Gastrocnemius medialis (tissue), 4 donors: ENCODE results near the gene IFT88.

Experiments
- CTCF ChIP-seq, 5 experiments: fragments of 450-650 bp in 3 of 5; fragments of 200-600 bp in 2 of 5; sonication (generic) in 2 of 5; IDR thresholded peaks in 4 of 5; conservative IDR thresholded peaks in 1 of 5; 1 replicate in 4 of 5; 2 replicates in 1 of 5; pipeline ENCODE4 v1.5.1; 2016 to 2019; ENCODE audit warnings: antibody characterized with exemption in 5 of 5, mild to moderate bottlenecking in 3 of 5, moderate library complexity in 3 of 5
- POLR2A ChIP-seq, 2 donors: fragments of 450-650 bp; IDR thresholded peaks; one replicate each; pipeline ENCODE4 v1.6.1; 2017; ENCODE audit warnings: antibody characterized with exemption in 2 of 2, mild to moderate bottlenecking in 2 of 2, moderate library complexity in 2 of 2

GRCh38 chr13:20571676-20572075 lies 4.7 kb downstream of the IFT88 start:
- TF ChIP-seq CTCF (IDR thresholded peaks at IDR 0.05 in 4 of 5, conservative IDR thresholded peaks at IDR 0.05 in 1 of 5): no peak
- no peak for TF ChIP-seq POLR2A (IDR thresholded peaks at IDR 0.05)
